SU-DHL-6 (cell line): ENCODE results near the gene ETV6.

Experiments used
- H2AFZ ChIP-seq: fragments of 200-600 bp; sonication (generic); 2 replicates; pipeline ENCODE4 v1.6.1; 2014; ENCODE audit warnings: low read depth, mild to moderate bottlenecking, moderate library complexity, mixed read lengths, antibody characterized with exemption, low read length; ENCODE audit not compliant: severe bottlenecking
- H3F3A ChIP-seq: fragments of 200-600 bp; shearing (Covaris generic); 2 replicates; pipeline ENCODE4 v1.6.0; 2016; ENCODE audit warnings: antibody characterized with exemption, mild to moderate bottlenecking; ENCODE audit not compliant: insufficient read depth
- H3K27ac ChIP-seq: fragments of 200-600 bp; sonication (generic); 2 replicates; pipeline ENCODE4 v1.5.1; 2016; ENCODE audit warnings: low read depth, mild to moderate bottlenecking, low read length, moderate library complexity, mixed read lengths
- H3K27me3 ChIP-seq: fragments of 200-600 bp; sonication (generic), shearing (Covaris generic); 2 replicates; pipeline ENCODE4 v1.6.0; 2014; ENCODE audit warnings: mild to moderate bottlenecking, low read length
- H3K36me3 ChIP-seq: fragments of 200-600 bp; sonication (generic); 2 replicates; pipeline ENCODE4 v1.6.1; 2014; ENCODE audit warnings: mild to moderate bottlenecking, low read length, mixed read lengths
- H3K4me2 ChIP-seq: fragments of 300-600, 200-600 bp; shearing (Covaris generic), sonication (generic); 2 replicates; pipeline ENCODE4 v1.6.0; 2014; ENCODE audit warnings: low read length, low read depth, mild to moderate bottlenecking; ENCODE audit not compliant: poor library complexity, severe bottlenecking
- H3K4me3 ChIP-seq: fragments of 200-600 bp; sonication (generic); 2 replicates; pipeline ENCODE4 v1.5.1; 2014; ENCODE audit warnings: antibody characterized with exemption, low read length, mild to moderate bottlenecking, mixed read lengths; ENCODE audit not compliant: insufficient read depth, poor library complexity, severe bottlenecking
- H3K79me2 ChIP-seq: fragments of 200-600 bp; sonication (generic); 2 replicates; pipeline ENCODE4 v1.6.1; 2014; ENCODE audit warnings: mild to moderate bottlenecking, low read length, moderate library complexity; ENCODE audit not compliant: insufficient read depth
- H3K9ac ChIP-seq: fragments of 200-600 bp; sonication (generic); 2 replicates; pipeline ENCODE4 v1.7.0; 2014; ENCODE audit warnings: mild to moderate bottlenecking, low read length
- H3K9me2 ChIP-seq: fragments of 200-600 bp; sonication (generic); replicated peaks from 2 replicates; pipeline ENCODE4 v1.6.1; 2014; ENCODE audit warnings: low read length; ENCODE audit not compliant: insufficient read depth
- H3K9me3 ChIP-seq: fragments of 200-600 bp; sonication (generic); 2 replicates; pipeline ENCODE4 v1.6.1; 2014; ENCODE audit warnings: low read length, mixed read lengths; ENCODE audit not compliant: insufficient read depth
- H4K20me1 ChIP-seq: fragments of 200-600 bp; sonication (generic); 2 replicates; pipeline ENCODE4 v1.6.1; 2014; ENCODE audit warnings: low read depth, mild to moderate bottlenecking, antibody characterized with exemption, low read length, moderate library complexity, mixed read lengths
- CTCF ChIP-seq: fragments of 200-600 bp; sonication (generic); IDR thresholded peaks from one replicate; pipeline ENCODE4 v1.5.1; 2017; ENCODE audit warnings: antibody characterized with exemption, mild to moderate bottlenecking, low read length, moderate library complexity; ENCODE audit not compliant: insufficient read depth, poor library complexity, severe bottlenecking
- EZH2phosphoT487 ChIP-seq: fragments of 200-600 bp; sonication (generic), shearing (Covaris generic); conservative IDR thresholded peaks from 2 replicates; pipeline ENCODE4 v1.6.1; 2018; ENCODE audit warnings: mild to moderate bottlenecking, antibody characterized with exemption, low read length, moderate library complexity, mixed read lengths

Gene ETV6

DNA sequence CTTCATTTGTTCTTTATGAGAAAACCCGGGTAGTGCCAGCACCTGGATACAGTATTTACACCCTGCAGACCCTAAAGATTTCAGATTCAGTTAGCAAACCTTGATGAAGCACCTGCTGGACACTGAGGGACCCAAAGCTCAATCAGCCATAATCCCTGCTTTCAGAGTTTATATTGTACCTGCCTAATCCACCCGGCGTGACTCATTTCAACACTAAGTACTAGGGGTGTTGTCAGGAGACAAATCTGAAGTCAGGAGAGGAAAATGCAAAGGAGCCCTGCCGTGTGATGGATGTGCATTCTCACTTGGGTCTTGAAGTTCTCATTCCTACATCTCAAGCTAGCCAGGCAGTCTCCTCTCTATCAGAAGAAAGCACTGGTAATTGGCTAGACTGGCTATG is 244.5 kb downstream of the ETV6 start:
- H3K27ac ChIP-seq, result no peak overlapping the region
- no peak overlapping the region for H3K4me2 ChIP-seq
- TF ChIP-seq EZH2phosphoT487 (no peak), CTCF (no peak)
- no peak overlapping the region for H2AFZ ChIP-seq
- H3K27me3 ChIP-seq, result no peaks in the 10 kb centered on the region
- no peaks in the 10 kb centered on the region for H3K9me2 ChIP-seq
- no peak overlapping the region for H3K9ac ChIP-seq
- no peaks in the 10 kb centered on the region for H3K79me2 ChIP-seq
- H4K20me1 ChIP-seq, result no peaks in the 10 kb centered on the region
- H3K4me3 ChIP-seq, result no peak overlapping the region
- H3K36me3 ChIP-seq, result no peaks in the 10 kb centered on the region
- H3F3A ChIP-seq, result no peaks in the 10 kb centered on the region
- no peaks in the 10 kb centered on the region for H3K9me3 ChIP-seq

- Histone ChIP-seq H3K27ac (no peak overlapping the region), H3K9me3 (no peaks in the 10 kb centered on the region), H3K4me3 (no peak overlapping the region)
These were observed 245.4 kb downstream of the ETV6 start for GRCh38 chr12:11894890-11895289.

GRCh38 chr12:11895421-11896078 is 246.1 kb downstream of the ETV6 start:
- Histone ChIP-seq H3K27ac (no peak overlapping the region), H3K9me3 (no peaks in the 10 kb centered on the region), H3K4me2 (no peak overlapping the region), H3K36me3 (no peaks in the 10 kb centered on the region), H3F3A (no peaks in the 10 kb centered on the region), H3K27me3 (no peaks in the 10 kb centered on the region), H4K20me1 (no peaks in the 10 kb centered on the region), H3K79me2 (no peaks in the 10 kb centered on the region), H2AFZ (no peak overlapping the region), H3K9me2 (no peaks in the 10 kb centered on the region), H3K4me3 (no peak overlapping the region), H3K9ac (no peak overlapping the region)
- TF ChIP-seq CTCF, result no peak
- no peak for TF ChIP-seq EZH2phosphoT487

More at GRCh38 chr12:11894890-11895289, 245.4 kb downstream of the ETV6 start:
- no peaks in the 10 kb centered on the region for H3K36me3 ChIP-seq
- no peaks in the 10 kb centered on the region for H3F3A ChIP-seq
- H2AFZ ChIP-seq, result no peak overlapping the region
- no peaks in the 10 kb centered on the region for H4K20me1 ChIP-seq
- H3K9me2 ChIP-seq, result no peaks in the 10 kb centered on the region
- H3K79me2 ChIP-seq, result no peaks in the 10 kb centered on the region
- H3K9ac ChIP-seq, result no peak overlapping the region
- no peak overlapping the region for H3K4me2 ChIP-seq
- TF ChIP-seq CTCF, result no peak
- no peak for TF ChIP-seq EZH2phosphoT487
- no peaks in the 10 kb centered on the region for H3K27me3 ChIP-seq
